AG04450 (cell line): ENCODE results near the gene ZNF410. TPM values are rescaled to one million over a fixed set of nuclear protein-coding genes. Genes with fewer than 3 reads are reported as not detected.

Source experiments
- CTCF ChIA-PET: fragments of 300-600, 350-600 bp; formaldehyde crosslinking; extraction: SDS; loops from one replicate; lab custom pipeline; 2022; ENCODE audit warnings: antibody characterized with exemption, inconsistent platforms; lab: Charles Lee
- POLR2A ChIA-PET: fragments of 350-600 bp; formaldehyde crosslinking; extraction: SDS; loops from one replicate; lab custom pipeline; 2021; ENCODE audit warnings: antibody characterized with exemption, inconsistent platforms; lab: Yijun Ruan, JAX
- DNase-seq: peaks from one replicate; pipeline ENCODE4 v3.0.0-alpha.2; 2011; ENCODE audit warnings: low read depth, low spot score
- H3K27ac ChIP-seq: one replicate; pipeline ENCODE4 v1.5.1; 2012; ENCODE audit warnings: low read depth, low read length, control low read depth
- H3K27me3 ChIP-seq: one replicate; pipeline ENCODE4 v1.6.0; 2012; ENCODE audit warnings: low read length; ENCODE audit not compliant: control insufficient read depth, insufficient read depth
- H3K4me3 ChIP-seq: 2 replicates; pipeline ENCODE4 v1.5.1; 2011; ENCODE audit warnings: mild to moderate bottlenecking, low read depth, low read length, control low read depth
- H3K9me3 ChIP-seq: 2 replicates; pipeline ENCODE4 v1.5.1; 2012; ENCODE audit warnings: low read length; ENCODE audit not compliant: control insufficient read depth, insufficient read depth
- polyA plus RNA-seq: library from polyadenylated mRNA; depleted of rRNA; stranded (reverse); fragments of >200 nt; gene quantifications from 2 replicates; pipeline ENCODE4 v1.2.3, GENCODE V29; 2011; rRNA removed
- small RNA-seq: library from RNA; depleted of rRNA; stranded (forward); fragments of <200 nt; gene quantifications from one replicate; pipeline ENCODE3, GENCODE V24; 2012; ENCODE audit warnings: low read depth; ENCODE audit not compliant: insufficient read length
- TF ChIP-seq, protein P1 (sequence below): IDR thresholded peaks from 2 replicates; pipeline ENCODE4 v1.5.1; 2011; ENCODE audit warnings: low read depth, low read length, control low read depth, inconsistent platforms

Gene ZNF410
- polyA plus RNA-seq, 1 experiment = 54.5 TPM

DNA sequence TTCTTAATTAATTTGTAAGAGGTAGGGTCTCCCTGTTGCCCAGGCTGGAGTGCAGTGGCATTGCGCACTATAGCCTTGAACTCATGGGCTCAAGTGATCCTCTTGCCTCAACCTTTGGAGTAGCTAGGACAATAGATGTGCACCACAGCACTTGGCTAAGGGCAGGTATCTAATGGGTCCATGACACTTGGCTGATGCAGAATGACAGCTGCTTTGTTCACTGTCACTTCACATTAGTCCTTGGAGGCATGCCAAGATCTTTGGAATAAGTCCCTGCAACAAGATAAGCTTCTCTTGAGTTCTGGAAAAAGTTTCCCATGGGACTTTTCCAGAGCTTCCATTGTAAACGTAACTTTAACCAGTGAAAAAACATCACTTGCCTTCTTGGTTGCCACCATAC lies 86.8 kb downstream of the ZNF410 start:
- no peak for DNase-seq
- Histone ChIP-seq H3K27me3 (no peaks in the 10 kb centered on the region), H3K4me3 (no peak overlapping the region), H3K27ac (no peak overlapping the region), H3K9me3 (no peaks in the 10 kb centered on the region)
- CTCF ChIA-PET = interaction anchor here (1.5 kb wide), 1 partner anchor 11 kb away, joined by 3 read pairs; no protein-coding TSS in a partner anchor
- TF ChIP-seq, protein P1, sequence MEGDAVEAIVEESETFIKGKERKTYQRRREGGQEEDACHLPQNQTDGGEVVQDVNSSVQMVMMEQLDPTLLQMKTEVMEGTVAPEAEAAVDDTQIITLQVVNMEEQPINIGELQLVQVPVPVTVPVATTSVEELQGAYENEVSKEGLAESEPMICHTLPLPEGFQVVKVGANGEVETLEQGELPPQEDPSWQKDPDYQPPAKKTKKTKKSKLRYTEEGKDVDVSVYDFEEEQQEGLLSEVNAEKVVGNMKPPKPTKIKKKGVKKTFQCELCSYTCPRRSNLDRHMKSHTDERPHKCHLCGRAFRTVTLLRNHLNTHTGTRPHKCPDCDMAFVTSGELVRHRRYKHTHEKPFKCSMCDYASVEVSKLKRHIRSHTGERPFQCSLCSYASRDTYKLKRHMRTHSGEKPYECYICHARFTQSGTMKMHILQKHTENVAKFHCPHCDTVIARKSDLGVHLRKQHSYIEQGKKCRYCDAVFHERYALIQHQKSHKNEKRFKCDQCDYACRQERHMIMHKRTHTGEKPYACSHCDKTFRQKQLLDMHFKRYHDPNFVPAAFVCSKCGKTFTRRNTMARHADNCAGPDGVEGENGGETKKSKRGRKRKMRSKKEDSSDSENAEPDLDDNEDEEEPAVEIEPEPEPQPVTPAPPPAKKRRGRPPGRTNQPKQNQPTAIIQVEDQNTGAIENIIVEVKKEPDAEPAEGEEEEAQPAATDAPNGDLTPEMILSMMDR = no peak
- POLR2A ChIA-PET = no interaction called here

DNA sequence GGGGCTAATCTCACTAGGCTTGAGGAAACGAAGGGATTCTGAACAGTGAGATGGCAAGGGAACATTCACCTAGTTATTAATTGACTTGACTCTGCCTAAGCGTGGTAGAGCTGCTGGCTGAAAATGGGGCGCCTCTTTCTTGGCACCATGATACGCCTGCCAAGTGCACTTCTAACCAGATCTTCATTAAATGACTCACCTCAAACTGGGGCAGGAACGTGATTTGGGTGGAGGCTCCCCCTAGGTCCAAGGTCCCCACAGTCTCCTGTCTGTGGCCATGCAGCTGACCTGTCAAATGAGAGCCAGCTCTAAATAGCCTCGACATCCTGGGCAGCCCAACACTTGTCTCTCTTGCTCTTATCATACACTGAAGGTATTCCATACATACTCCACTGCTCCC lies 89.5 kb downstream of the ZNF410 start:
- POLR2A ChIA-PET = no interaction called here
- TF ChIP-seq, protein P1 = no peak
- CTCF ChIA-PET = interaction anchor here (0.7 kb wide), 1 partner anchor 11 kb away, joined by 3 read pairs; no protein-coding TSS in a partner anchor
- no peak overlapping the region for H3K4me3 ChIP-seq
- DNase-seq = no peak
- no peaks in the 10 kb centered on the region for H3K9me3 ChIP-seq
- H3K27me3 ChIP-seq = no peaks in the 10 kb centered on the region
- no peak overlapping the region for H3K27ac ChIP-seq

DNA sequence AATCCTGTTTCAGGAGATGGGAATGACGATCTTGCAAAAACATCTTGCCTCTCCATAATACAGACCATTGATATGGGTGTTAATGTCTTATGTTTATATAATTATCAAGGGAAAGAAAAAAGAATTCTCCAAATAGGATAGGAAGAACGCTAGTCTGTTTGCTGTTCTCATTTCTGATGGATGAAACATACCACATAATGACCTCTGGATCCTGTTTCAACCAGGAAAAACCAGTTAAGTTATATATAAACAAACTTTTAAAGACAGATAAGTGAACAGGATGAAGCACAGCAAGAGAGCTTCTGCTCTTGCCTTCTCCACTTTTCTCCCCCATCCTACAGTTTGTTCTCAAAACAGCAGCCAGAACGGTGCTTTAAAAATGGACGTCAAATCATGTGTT lies 91.2 kb downstream of the ZNF410 start:
- Histone ChIP-seq H3K9me3 (no peaks in the 10 kb centered on the region), H3K27ac (peak overlapping the region; percentile 42), H3K4me3 (no peak overlapping the region), H3K27me3 (no peaks in the 10 kb centered on the region)
- DNase-seq = peak; percentile 50
- ChIA-PET POLR2A (interaction anchor here (0.7 to 0.9 kb wide), 2 partner anchors 11 to 26 kb away, joined by 3 read pairs; no protein-coding TSS in a partner anchor), CTCF (no interaction called here)
- TF ChIP-seq, protein P1 = no peak

Small RNAs within 50 kb of the gene (small RNA-seq; reads per million reads assigned to genes)
- gene AC005520.4 (not detected), gene RF00019 (not detected)

Other genes with a start within 250 kb of the ZNF410 start
- gene DNAL1, start 241.9 kb upstream of the ZNF410 start, polyA plus RNA-seq = 7.1 and 10.0 TPM in 2 replicates
- gene PNMA1, start 172.5 kb upstream of the ZNF410 start, polyA plus RNA-seq = 21.3 and 21.5 TPM in 2 replicates
- 4.5 and 6.9 TPM in 2 replicates for gene PTGR2, start 35.0 kb upstream of the ZNF410 start, polyA plus RNA-seq
- gene FAM161B, start 63.2 kb downstream of the ZNF410 start, polyA plus RNA-seq = 2.6 and 2.8 TPM in 2 replicates
- gene COQ6, start 63.4 kb downstream of the ZNF410 start, polyA plus RNA-seq = 25.9 and 28.5 TPM in 2 replicates
- gene ENTPD5, start 132.4 kb downstream of the ZNF410 start, polyA plus RNA-seq = 10.0 and 11.4 TPM in 2 replicates
- 4.8 and 6.7 TPM in 2 replicates for gene BBOF1, start 132.5 kb downstream of the ZNF410 start, polyA plus RNA-seq
- gene ALDH6A1, start 197.6 kb downstream of the ZNF410 start, polyA plus RNA-seq = 18.3 and 19.0 TPM in 2 replicates
- gene LIN52, start 198.1 kb downstream of the ZNF410 start, polyA plus RNA-seq = 8.1 and 10.6 TPM in 2 replicates